ENCODE results near the gene AIRE.

- no peak for TF ChIP-seq CTCF (IDR thresholded peaks at IDR 0.05)
- TF ChIP-seq POLR2AphosphoS5 (IDR thresholded peaks at IDR 0.05; ENCODE audit: insufficient read depth in 1 of 2, low read depth in 1 of 2) = no peak
- no peak for TF ChIP-seq POLR2A (IDR thresholded peaks at IDR 0.05)
Measured at GRCh38 chr21:44258056-44258725, 27.5 kb upstream of the AIRE start.
